ENCODE results near the gene ANO9. TPM values are rescaled to one million over a fixed set of nuclear protein-coding genes. Genes with fewer than 3 reads are reported as not detected.

Gene ANO9
- total and polyA plus RNA-seq, 2 donors (not counting 1 experiment from before 2014, with no cell fraction given): not detected

GRCh38 chr11:434496-434895 is 7.3 kb downstream of the ANO9 start:
- Histone ChIP-seq H3K79me2 (ENCODE audit: control insufficient read depth, insufficient read depth, low read length) (no peaks in the 10 kb centered on the region), H3K4me1 (ENCODE audit: control insufficient read depth, extremely low read depth, insufficient read depth, low read length) (no peaks in the 10 kb centered on the region), H3K9me3 (ENCODE audit: control insufficient read depth, insufficient read depth, low read depth, low read length) (no peaks in the 10 kb centered on the region), H3K4me3 (replicated peaks in 1 of 4; ENCODE audit: control extremely low read depth in 1 of 4, insufficient read depth in 1 of 4, low read depth in 3 of 4, low read length in 4 of 4) (no peak overlapping the region), H3K9ac (ENCODE audit: insufficient read depth, low read length) (no peak overlapping the region), H3K27me3 (ENCODE audit: control insufficient read depth, insufficient read depth, low read length) (no peaks in the 10 kb centered on the region), H4K20me1 (ENCODE audit: control insufficient read depth, extremely low read depth, insufficient read depth, low read length) (no peaks in the 10 kb centered on the region), H2AFZ (ENCODE audit: low read length) (no peak overlapping the region), H3K36me3 (ENCODE audit: control insufficient read depth, insufficient read depth, low read length) (no peaks in the 10 kb centered on the region), H3K4me2 (ENCODE audit: extremely low read depth, insufficient read depth, low read length) (no peak overlapping the region), H3K27ac (ENCODE audit: insufficient read depth, low read length) (no peak overlapping the region)
- TF ChIP-seq, protein P1, sequence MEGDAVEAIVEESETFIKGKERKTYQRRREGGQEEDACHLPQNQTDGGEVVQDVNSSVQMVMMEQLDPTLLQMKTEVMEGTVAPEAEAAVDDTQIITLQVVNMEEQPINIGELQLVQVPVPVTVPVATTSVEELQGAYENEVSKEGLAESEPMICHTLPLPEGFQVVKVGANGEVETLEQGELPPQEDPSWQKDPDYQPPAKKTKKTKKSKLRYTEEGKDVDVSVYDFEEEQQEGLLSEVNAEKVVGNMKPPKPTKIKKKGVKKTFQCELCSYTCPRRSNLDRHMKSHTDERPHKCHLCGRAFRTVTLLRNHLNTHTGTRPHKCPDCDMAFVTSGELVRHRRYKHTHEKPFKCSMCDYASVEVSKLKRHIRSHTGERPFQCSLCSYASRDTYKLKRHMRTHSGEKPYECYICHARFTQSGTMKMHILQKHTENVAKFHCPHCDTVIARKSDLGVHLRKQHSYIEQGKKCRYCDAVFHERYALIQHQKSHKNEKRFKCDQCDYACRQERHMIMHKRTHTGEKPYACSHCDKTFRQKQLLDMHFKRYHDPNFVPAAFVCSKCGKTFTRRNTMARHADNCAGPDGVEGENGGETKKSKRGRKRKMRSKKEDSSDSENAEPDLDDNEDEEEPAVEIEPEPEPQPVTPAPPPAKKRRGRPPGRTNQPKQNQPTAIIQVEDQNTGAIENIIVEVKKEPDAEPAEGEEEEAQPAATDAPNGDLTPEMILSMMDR (conservative IDR thresholded peaks at IDR 0.05 in 1 of 2, IDR thresholded peaks at IDR 0.05 in 1 of 2; ENCODE audit: low read depth in 1 of 2, low read length in 2 of 2): no peak
- TF ChIP-seq EZH2 (IDR thresholded peaks at IDR 0.05; ENCODE audit: low read length, missing control alignments): no peak
- DNase-seq (ENCODE audit: low read depth in 2 of 2): no peak

GRCh38 chr11:433641-434040 is 8.2 kb downstream of the ANO9 start:
- no peak for TF ChIP-seq EZH2 (IDR thresholded peaks at IDR 0.05; ENCODE audit: low read length, missing control alignments)
- TF ChIP-seq, protein P1 (conservative IDR thresholded peaks at IDR 0.05 in 1 of 2, IDR thresholded peaks at IDR 0.05 in 1 of 2; ENCODE audit: low read depth in 1 of 2, low read length in 2 of 2): no peak
- H3K9me3 ChIP-seq (ENCODE audit: control insufficient read depth, insufficient read depth, low read depth, low read length): no peaks in the 10 kb centered on the region
- no peak overlapping the region for H2AFZ ChIP-seq (ENCODE audit: low read length)
- no peaks in the 10 kb centered on the region for H3K27me3 ChIP-seq (ENCODE audit: control insufficient read depth, insufficient read depth, low read length)
- H3K4me2 ChIP-seq (ENCODE audit: extremely low read depth, insufficient read depth, low read length): no peak overlapping the region
- H3K9ac ChIP-seq (ENCODE audit: insufficient read depth, low read length): no peak overlapping the region
- H3K4me3 ChIP-seq (replicated peaks in 1 of 4; ENCODE audit: control extremely low read depth in 1 of 4, insufficient read depth in 1 of 4, low read depth in 3 of 4, low read length in 4 of 4): no peak overlapping the region
- H4K20me1 ChIP-seq (ENCODE audit: control insufficient read depth, extremely low read depth, insufficient read depth, low read length): no peaks in the 10 kb centered on the region
- no peak overlapping the region for H3K27ac ChIP-seq (ENCODE audit: insufficient read depth, low read length)
- no peak for DNase-seq (ENCODE audit: low read depth in 2 of 2)
- no peaks in the 10 kb centered on the region for H3K4me1 ChIP-seq (ENCODE audit: control insufficient read depth, extremely low read depth, insufficient read depth, low read length)
- H3K79me2 ChIP-seq (ENCODE audit: control insufficient read depth, insufficient read depth, low read length): no peaks in the 10 kb centered on the region
- H3K36me3 ChIP-seq (ENCODE audit: control insufficient read depth, insufficient read depth, low read length): no peaks in the 10 kb centered on the region

- DNase-seq (ENCODE audit: low read depth in 2 of 2): no peak
- H3K9ac ChIP-seq (ENCODE audit: insufficient read depth, low read length): no peak overlapping the region
- TF ChIP-seq, protein P1 (conservative IDR thresholded peaks at IDR 0.05 in 1 of 2, IDR thresholded peaks at IDR 0.05 in 1 of 2; ENCODE audit: low read depth in 1 of 2, low read length in 2 of 2): no peak
- TF ChIP-seq EZH2 (IDR thresholded peaks at IDR 0.05; ENCODE audit: low read length, missing control alignments): no peak
Observed at GRCh38 chr11:433111-433510, 8.7 kb downstream of the ANO9 start.

More at GRCh38 chr11:433111-433510, 8.7 kb downstream of the ANO9 start:
- no peaks in the 10 kb centered on the region for H3K36me3 ChIP-seq (ENCODE audit: control insufficient read depth, insufficient read depth, low read length)
- H3K27me3 ChIP-seq (ENCODE audit: control insufficient read depth, insufficient read depth, low read length): no peaks in the 10 kb centered on the region
- no peaks in the 10 kb centered on the region for H3K9me3 ChIP-seq (ENCODE audit: control insufficient read depth, insufficient read depth, low read depth, low read length)
- H4K20me1 ChIP-seq (ENCODE audit: control insufficient read depth, extremely low read depth, insufficient read depth, low read length): no peaks in the 10 kb centered on the region
- H3K4me3 ChIP-seq (replicated peaks in 1 of 4; ENCODE audit: control extremely low read depth in 1 of 4, insufficient read depth in 1 of 4, low read depth in 3 of 4, low read length in 4 of 4): no peak overlapping the region
- no peak overlapping the region for H3K4me2 ChIP-seq (ENCODE audit: extremely low read depth, insufficient read depth, low read length)
- no peaks in the 10 kb centered on the region for H3K79me2 ChIP-seq (ENCODE audit: control insufficient read depth, insufficient read depth, low read length)
- H3K4me1 ChIP-seq (ENCODE audit: control insufficient read depth, extremely low read depth, insufficient read depth, low read length): no peaks in the 10 kb centered on the region
- H3K27ac ChIP-seq (ENCODE audit: insufficient read depth, low read length): no peak overlapping the region
- H2AFZ ChIP-seq (ENCODE audit: low read length): no peak overlapping the region

Measured in fibroblast of lung (primary cell).